Calu3 (cell line): ENCODE measurements around the gene NEDD9. TPM values are rescaled to one million over a fixed set of nuclear protein-coding genes. Genes with fewer than 3 reads are reported as not detected.

Experiments
- BruUV-seq: library from RNA; stranded (reverse); fragments of 400-500 nt; replicated peaks from 2 replicates; lab custom pipeline; 2021; lab: Mats Ljungman, UMichigan
- CTCF ChIA-PET: fragments of 300-600 bp; sonication (Branson Sonifier 250); formaldehyde crosslinking; loops from one replicate; lab custom pipeline; 2022; ENCODE audit warnings: antibody characterized with exemption; lab: Charles Lee
- DNase-seq: peaks from one replicate; pipeline ENCODE4 v3.0.0; 2022
- H3K27ac Mint-ChIP-seq: one replicate; pipeline ENCODE4 v1.8.0; 2022; ENCODE audit warnings: mixed read lengths; ENCODE audit not compliant: unreplicated experiment
- H3K27me3 Mint-ChIP-seq: one replicate; pipeline ENCODE4 v1.8.0; 2022; ENCODE audit warnings: mixed read lengths; ENCODE audit not compliant: unreplicated experiment
- H3K36me3 Mint-ChIP-seq: one replicate; pipeline ENCODE4 v1.8.0; 2022; ENCODE audit warnings: mild to moderate bottlenecking, moderate library complexity, mixed read lengths; ENCODE audit not compliant: insufficient read depth, unreplicated experiment
- H3K4me1 Mint-ChIP-seq: one replicate; pipeline ENCODE4 v1.8.0; 2022; ENCODE audit warnings: mild to moderate bottlenecking, low read depth, mixed read lengths; ENCODE audit not compliant: unreplicated experiment
- H3K4me3 Mint-ChIP-seq: one replicate; pipeline ENCODE4 v1.8.0; 2022; ENCODE audit warnings: mild to moderate bottlenecking, low read depth, moderate library complexity, mixed read lengths; ENCODE audit not compliant: unreplicated experiment
- H3K9me3 Mint-ChIP-seq: one replicate; pipeline ENCODE4 v1.8.0; 2022; ENCODE audit warnings: low read depth, mixed read lengths; ENCODE audit not compliant: unreplicated experiment
- CTCF ChIP-seq: fragments of 200-600 bp; IDR thresholded peaks from one replicate; pipeline ENCODE4 v1.8.0; 2022; ENCODE audit warnings: antibody characterized with exemption; ENCODE audit not compliant: unreplicated experiment
- intact Hi-C: fragments of 100-400 bp; cut with micrococcal nuclease; formaldehyde crosslinking; loops from one replicate; pipeline ENCODE4 v1.10.0; 2022; ENCODE audit not compliant: unreplicated experiment
- total RNA-seq: library from RNA; stranded (reverse); gene quantifications from 2 replicates; pipeline ENCODE4 v1.2.3, GENCODE V29; 2022

Gene NEDD9
- total RNA-seq, 1 experiment from 2014 or later: 28.1 TPM

GRCh38 chr6:11163932-11164331, 68.5 kb downstream of the NEDD9 start:
- peaks cover 17% of the 10 kb centered on the region for H3K4me1 Mint-ChIP-seq
- no peaks in the 10 kb centered on the region for H3K27me3 Mint-ChIP-seq
- H3K27ac Mint-ChIP-seq: no peak overlapping the region
- H3K4me3 Mint-ChIP-seq: no peak overlapping the region
- intact Hi-C loops: no loop called here
- TF ChIP-seq CTCF: no peak
- no peaks in the 10 kb centered on the region for H3K36me3 Mint-ChIP-seq
- BruUV-seq: no TSS peak
- no peaks in the 10 kb centered on the region for H3K9me3 Mint-ChIP-seq
- CTCF ChIA-PET: no interaction called here
- DNase-seq: no peak

- CTCF ChIA-PET: no interaction called here
- H3K27ac Mint-ChIP-seq: no peak overlapping the region
- no peaks in the 10 kb centered on the region for H3K27me3 Mint-ChIP-seq
- BruUV-seq: no TSS peak
- no peak overlapping the region for H3K4me3 Mint-ChIP-seq
- intact Hi-C loops: no loop called here
- no peaks in the 10 kb centered on the region for H3K9me3 Mint-ChIP-seq
- DNase-seq: no peak
- TF ChIP-seq CTCF: no peak
- H3K36me3 Mint-ChIP-seq: no peaks in the 10 kb centered on the region
- peaks cover 17% of the 10 kb centered on the region for H3K4me1 Mint-ChIP-seq
Observed at GRCh38 chr6:11162262-11162661, 70.2 kb downstream of the NEDD9 start.

- peak overlapping the region; percentile 6 for H3K27ac Mint-ChIP-seq
- no peak overlapping the region for H3K4me3 Mint-ChIP-seq
- BruUV-seq: no TSS peak
- intact Hi-C loops: no loop called here
- peaks cover 17% of the 10 kb centered on the region for H3K4me1 Mint-ChIP-seq
- TF ChIP-seq CTCF: no peak
- no peaks in the 10 kb centered on the region for H3K27me3 Mint-ChIP-seq
- CTCF ChIA-PET: interaction anchor here (1.1 kb wide), 1 partner anchor 56 kb away, joined by 3 read pairs; no protein-coding TSS in a partner anchor
- no peak for DNase-seq
- H3K36me3 Mint-ChIP-seq: no peaks in the 10 kb centered on the region
- no peaks in the 10 kb centered on the region for H3K9me3 Mint-ChIP-seq
Observed at GRCh38 chr6:11161031-11161956, 71.2 kb downstream of the NEDD9 start.

DNA sequence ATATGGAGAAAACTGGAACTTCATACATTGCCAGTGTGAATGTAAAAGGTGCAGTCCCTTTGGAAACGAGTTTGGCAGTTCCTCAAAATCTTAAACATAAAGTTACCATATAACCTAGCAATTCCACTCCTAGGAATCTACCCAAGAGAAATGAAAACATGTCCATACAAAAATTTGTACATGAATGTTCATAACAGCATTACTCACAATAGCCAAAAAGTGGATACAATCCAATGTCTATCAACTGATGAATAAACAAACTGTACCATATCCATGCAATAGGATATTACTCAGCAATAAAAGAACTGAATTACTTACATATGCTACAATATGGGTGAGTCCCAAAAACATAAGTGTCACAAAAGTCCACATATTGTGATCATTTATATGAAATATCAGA, 72.3 kb downstream of the NEDD9 start:
- Mint-ChIP-seq H3K9me3 (no peaks in the 10 kb centered on the region), H3K36me3 (no peaks in the 10 kb centered on the region), H3K4me1 (peaks cover 17% of the 10 kb centered on the region), H3K4me3 (no peak overlapping the region), H3K27me3 (no peaks in the 10 kb centered on the region), H3K27ac (no peak overlapping the region)
- DNase-seq: no peak
- BruUV-seq: no TSS peak
- CTCF ChIA-PET: no interaction called here
- no peak for TF ChIP-seq CTCF
- intact Hi-C loops: no loop called here
